Esophagus squamous epithelium (tissue), 5 donors: ENCODE measurements around the gene RARRES1. TPM values are rescaled to one million over a fixed set of nuclear protein-coding genes. Genes with fewer than 3 reads are reported as not detected.

Source experiments
- DNase-seq: peaks from one replicate; lab custom pipeline; 2025; lab: John Stamatoyannopoulos, UW
- H3K27ac ChIP-seq, 4 donors: fragments of 200-600 bp; sonication (generic); one replicate each; pipeline ENCODE4 v1.5.1; 2016 to 2019; ENCODE audit warnings: mild to moderate bottlenecking in 1 of 4
- H3K27me3 ChIP-seq, 4 donors: fragments of 200-600 bp; sonication (generic); 1 replicate in 3 of 4; 2 replicates in 1 of 4; pipeline versions ENCODE4 v1.5.1 to v1.6.0; 2017 to 2021; ENCODE audit warnings: antibody characterized with exemption in 1 of 4
- H3K36me3 ChIP-seq, 3 donors: fragments of 200-600 bp; sonication (generic); one replicate each; pipeline ENCODE4 v1.5.1; 2016 to 2019
- H3K4me1 ChIP-seq, 3 donors: fragments of 200-600 bp; sonication (generic); one replicate each; pipeline ENCODE4 v1.5.1; 2017 to 2019
- H3K4me3 ChIP-seq, 4 donors: fragments of 200-600 bp; sonication (generic); 1 replicate in 3 of 4; 2 replicates in 1 of 4; pipeline ENCODE4 v1.5.1; 2016 to 2019; ENCODE audit warnings: mild to moderate bottlenecking in 2 of 4, moderate library complexity in 1 of 4
- H3K9me3 ChIP-seq, 3 donors: fragments of 200-600 bp; sonication (generic); one replicate each; pipeline ENCODE4 v1.5.1; 2016 to 2019
- CTCF ChIP-seq, 6 experiments: fragments of 450-650 bp in 4 of 6; fragments of 200-600 bp in 2 of 6; sonication (generic) in 2 of 6; IDR thresholded peaks; one replicate each; pipeline ENCODE4 v1.5.1; 2016 to 2019; ENCODE audit warnings: antibody characterized with exemption in 6 of 6, mild to moderate bottlenecking in 4 of 6, moderate library complexity in 4 of 6
- POLR2A ChIP-seq, 4 donors: fragments of 450-650 bp; IDR thresholded peaks; one replicate each; pipeline ENCODE4 v1.6.1; 2017; ENCODE audit warnings: antibody characterized with exemption in 4 of 4, mild to moderate bottlenecking in 4 of 4, moderate library complexity in 3 of 4
- WGBS, 2 donors: methylation state at CpG; one replicate each; pipeline ENCODE4 v1.1.5; 2018; 5-methylcytosine and 5-hydroxymethylcytosine counted together
- intact Hi-C: fragments of 100-400 bp; cut with DNase I; formaldehyde crosslinking; loops from one replicate; pipeline ENCODE4 v1.15.0; 2022
- total RNA-seq, 4 donors: library from RNA; depleted of rRNA; stranded (reverse); fragments of >200 nt; gene quantifications; one replicate each; pipeline ENCODE4 v1.1.0, GENCODE V29; 2016
- donor health status: DM: yes; HTN: yes; CAD: no.

The RARRES1 gene
- total RNA-seq, 4 donors from 2014 or later = 1.4 to 53.3 (median 6.4) TPM

DNA sequence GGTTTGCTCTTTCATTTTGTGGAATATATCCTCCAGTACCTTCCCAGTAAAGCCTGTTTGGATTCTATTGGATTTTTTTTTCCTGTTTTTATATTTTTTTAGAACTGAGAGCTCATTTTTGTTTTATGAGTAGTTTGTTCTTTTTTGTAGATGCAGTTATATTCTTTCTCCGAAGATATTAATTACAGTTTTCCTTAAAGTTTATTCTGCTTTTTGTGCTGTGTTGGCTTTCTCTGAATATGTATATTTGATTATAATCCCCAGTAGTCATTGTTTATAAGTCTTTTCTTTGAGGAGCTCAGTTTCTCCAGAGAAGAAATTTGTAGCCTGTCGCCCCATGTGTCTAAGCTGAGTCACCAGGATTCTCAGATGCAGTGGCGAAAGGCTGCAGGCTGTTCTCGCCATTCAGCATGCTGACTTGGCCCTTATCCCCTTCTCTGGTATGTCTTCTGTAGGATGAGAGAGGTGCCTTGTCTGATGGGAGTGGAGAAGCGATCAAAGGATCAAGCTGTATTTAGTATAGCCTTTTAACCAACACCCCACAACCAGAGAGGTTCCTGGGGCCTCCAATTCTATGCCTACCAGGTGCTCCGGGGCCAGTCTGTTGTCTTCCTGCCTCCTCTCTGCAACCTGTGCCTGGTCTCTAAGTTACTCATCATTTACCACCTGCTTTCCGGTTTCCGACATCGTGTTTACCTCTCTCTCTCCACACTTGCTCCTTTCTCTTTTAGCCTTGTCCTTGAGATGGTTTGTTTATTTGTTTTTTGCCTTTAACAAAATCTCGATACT is 37.9 kb upstream of the RARRES1 start:
- Histone ChIP-seq H3K4me1 (peaks cover 12 to 76% (median 24%) of the 10 kb centered on the region in 3 donors), H3K9me3 (no peaks in the 10 kb centered on the region), H3K36me3 (no peaks in the 10 kb centered on the region), H3K4me3 (no peak overlapping the region), H3K27ac (peak overlapping the region; percentile 23 to 81 (median 64)), H3K27me3 (no peaks in the 10 kb centered on the region)
- no peak for TF ChIP-seq POLR2A (IDR thresholded peaks at IDR 0.05)
- no peak for TF ChIP-seq CTCF (IDR thresholded peaks at IDR 0.05)
- intact Hi-C loops = no loop called here
- no peak for DNase-seq
- 68 to 73% methylated on average over 10 of the region's 10 CpGs for whole genome bisulfite sequencing, 2 donors

- WGBS, 2 donors = 36 to 45% methylated on average over 4 of the region's 4 CpGs
- no peak for TF ChIP-seq POLR2A (IDR thresholded peaks at IDR 0.05)
- TF ChIP-seq CTCF (IDR thresholded peaks at IDR 0.05) = no peak
- H3K27ac ChIP-seq = peak overlapping the region; percentile 23 to 81 (median 64)
- peaks cover 12 to 71% (median 24%) of the 10 kb centered on the region in 3 donors for H3K4me1 ChIP-seq
- peak overlapping the region in 1 of 4 donors; percentile 22 for H3K4me3 ChIP-seq
- no peaks in the 10 kb centered on the region for H3K36me3 ChIP-seq
- no peaks in the 10 kb centered on the region for H3K27me3 ChIP-seq
- intact Hi-C loops = no loop called here
- H3K9me3 ChIP-seq = no peaks in the 10 kb centered on the region
- DNase-seq = no peak
Observed at GRCh38 chr3:158769549-158769948, 37.3 kb upstream of the RARRES1 start.

GRCh38 chr3:158768881-158769543 is 36.8 kb upstream of the RARRES1 start:
- WGBS, 2 donors = 45 to 49% methylated on average over 8 of the region's 8 CpGs
- H3K4me1 ChIP-seq = peaks cover 12 to 66% (median 24%) of the 10 kb centered on the region in 3 donors
- DNase-seq = no peak

GRCh38 chr3:158768361-158768787 is 36.1 kb upstream of the RARRES1 start:
- no peak for DNase-seq
- no peaks in the 10 kb centered on the region for H3K36me3 ChIP-seq
- H3K4me1 ChIP-seq = peaks cover 12 to 61% (median 24%) of the 10 kb centered on the region in 3 donors
- 17 to 20% methylated on average over 6 to 7 of the region's 7 CpGs for WGBS, 2 donors
- peak overlapping the region in 1 of 4 donors; percentile 37 for H3K4me3 ChIP-seq
- no peak for TF ChIP-seq CTCF (IDR thresholded peaks at IDR 0.05)
- TF ChIP-seq POLR2A (IDR thresholded peaks at IDR 0.05) = no peak
- H3K27me3 ChIP-seq = no peaks in the 10 kb centered on the region
- H3K27ac ChIP-seq = peak overlapping the region; percentile 23 to 81 (median 68)
- no peaks in the 10 kb centered on the region for H3K9me3 ChIP-seq
- intact Hi-C loops = no loop called here

More at GRCh38 chr3:158768881-158769543, 36.8 kb upstream of the RARRES1 start:
- Histone ChIP-seq H3K27me3 (no peaks in the 10 kb centered on the region), H3K4me3 (peak overlapping the region in 1 of 4 donors; percentile 37), H3K9me3 (no peaks in the 10 kb centered on the region), H3K27ac (peak overlapping the region; percentile 23 to 81 (median 68)), H3K36me3 (no peaks in the 10 kb centered on the region)
- intact Hi-C loops = no loop called here
- TF ChIP-seq CTCF (IDR thresholded peaks at IDR 0.05) (no peak), POLR2A (IDR thresholded peaks at IDR 0.05) (no peak)

DNA sequence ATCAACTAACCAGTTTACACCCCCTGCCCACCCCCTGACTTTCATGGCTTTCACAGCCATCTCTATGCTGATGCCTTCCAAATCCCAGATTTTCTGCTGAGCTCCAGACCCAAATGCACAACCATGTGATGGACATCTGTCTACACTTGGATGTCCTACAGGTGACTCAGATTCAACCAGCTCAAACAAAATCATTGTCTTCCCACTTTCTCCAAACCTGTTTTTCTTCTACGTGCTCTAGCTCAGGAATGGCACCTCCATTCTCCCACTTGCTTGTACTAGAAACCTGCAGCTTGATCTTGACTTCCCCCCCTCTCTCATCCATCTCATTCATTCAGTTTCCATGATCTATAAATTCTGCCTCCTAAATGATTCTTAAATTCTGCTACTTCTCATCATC is 34.1 kb upstream of the RARRES1 start:
- no peak for DNase-seq
- intact Hi-C loops = no loop called here
- Histone ChIP-seq H3K27me3 (no peaks in the 10 kb centered on the region), H3K4me1 (peaks cover 12 to 61% (median 24%) of the 10 kb centered on the region in 3 donors), H3K9me3 (no peaks in the 10 kb centered on the region), H3K4me3 (no peak overlapping the region), H3K36me3 (no peaks in the 10 kb centered on the region), H3K27ac (no peak overlapping the region)
- WGBS, 2 donors = 53 to 76% methylated on average over 1 of the region's 1 CpG
- TF ChIP-seq POLR2A (IDR thresholded peaks at IDR 0.05) (no peak), CTCF (IDR thresholded peaks at IDR 0.05) (no peak)
